ENCODE measurements around the gene ARHGAP28.

The ARHGAP28 gene

GRCh38 chr18:6943143-6943542 lies 213.6 kb downstream of the ARHGAP28 start:
- Mint-ChIP-seq H3K4me1 (no peaks in the 10 kb centered on the region), H3K27me3 (no peaks in the 10 kb centered on the region), H3K27ac (no peak overlapping the region), H3K9me3 (peaks cover 6% of the 10 kb centered on the region), H3K36me3 (no peaks in the 10 kb centered on the region), H3K4me3 (no peak overlapping the region)
- DNase-seq: no peak
- CTCF ChIA-PET: no interaction called here

- Mint-ChIP-seq H3K27ac (no peak overlapping the region), H3K4me1 (no peaks in the 10 kb centered on the region), H3K9me3 (peaks cover 17% of the 10 kb centered on the region), H3K27me3 (no peaks in the 10 kb centered on the region), H3K36me3 (no peaks in the 10 kb centered on the region), H3K4me3 (no peak overlapping the region)
- no peak for DNase-seq
- CTCF ChIA-PET: no interaction called here
These were observed 218.0 kb downstream of the ARHGAP28 start for GRCh38 chr18:6947338-6948030.

- Mint-ChIP-seq H3K27ac (no peak overlapping the region), H3K4me3 (no peak overlapping the region), H3K4me1 (no peaks in the 10 kb centered on the region), H3K9me3 (peaks cover 19% of the 10 kb centered on the region), H3K27me3 (no peaks in the 10 kb centered on the region), H3K36me3 (no peaks in the 10 kb centered on the region)
- DNase-seq: no peak
- CTCF ChIA-PET: no interaction called here
These were observed 219.0 kb downstream of the ARHGAP28 start for GRCh38 chr18:6948281-6949055.

GRCh38 chr18:6949800-6950586 lies 220.5 kb downstream of the ARHGAP28 start:
- H3K4me1 Mint-ChIP-seq: no peaks in the 10 kb centered on the region

GRCh38 chr18:6950641-6951040 lies 221.1 kb downstream of the ARHGAP28 start:
- DNase-seq: no peak
- Mint-ChIP-seq H3K9me3 (peaks cover 32% of the 10 kb centered on the region), H3K4me1 (no peaks in the 10 kb centered on the region), H3K4me3 (no peak overlapping the region), H3K27me3 (no peaks in the 10 kb centered on the region), H3K36me3 (no peaks in the 10 kb centered on the region), H3K27ac (no peak overlapping the region)
- CTCF ChIA-PET: no interaction called here

More at GRCh38 chr18:6949800-6950586, 220.5 kb downstream of the ARHGAP28 start:
- CTCF ChIA-PET: no interaction called here
- DNase-seq: no peak
- no peak overlapping the region for H3K27ac Mint-ChIP-seq
- no peak overlapping the region for H3K4me3 Mint-ChIP-seq
- H3K36me3 Mint-ChIP-seq: no peaks in the 10 kb centered on the region
- peaks cover 32% of the 10 kb centered on the region for H3K9me3 Mint-ChIP-seq
- no peaks in the 10 kb centered on the region for H3K27me3 Mint-ChIP-seq

- H3K4me1 Mint-ChIP-seq: no peaks in the 10 kb centered on the region
- CTCF ChIA-PET: no interaction called here
- no peak overlapping the region for H3K4me3 Mint-ChIP-seq
- DNase-seq: no peak
- no peaks in the 10 kb centered on the region for H3K36me3 Mint-ChIP-seq
- H3K9me3 Mint-ChIP-seq: peaks cover 27% of the 10 kb centered on the region
- no peaks in the 10 kb centered on the region for H3K27me3 Mint-ChIP-seq
- H3K27ac Mint-ChIP-seq: no peak overlapping the region
These were observed 222.0 kb downstream of the ARHGAP28 start for GRCh38 chr18:6951336-6952090.

GRCh38 chr18:6954501-6954900 lies 225.0 kb downstream of the ARHGAP28 start:
- no peak overlapping the region for H3K27ac Mint-ChIP-seq
- no peaks in the 10 kb centered on the region for H3K27me3 Mint-ChIP-seq
- no peak for DNase-seq
- H3K4me3 Mint-ChIP-seq: no peak overlapping the region
- CTCF ChIA-PET: no interaction called here
- no peaks in the 10 kb centered on the region for H3K4me1 Mint-ChIP-seq
- no peaks in the 10 kb centered on the region for H3K36me3 Mint-ChIP-seq
- peaks cover 25% of the 10 kb centered on the region for H3K9me3 Mint-ChIP-seq

GRCh38 chr18:6955304-6955703 lies 225.8 kb downstream of the ARHGAP28 start:
- H3K9me3 Mint-ChIP-seq: peaks cover 25% of the 10 kb centered on the region
- H3K36me3 Mint-ChIP-seq: no peaks in the 10 kb centered on the region
- no peak overlapping the region for H3K27ac Mint-ChIP-seq
- H3K27me3 Mint-ChIP-seq: no peaks in the 10 kb centered on the region
- CTCF ChIA-PET: no interaction called here
- H3K4me3 Mint-ChIP-seq: no peak overlapping the region
- no peaks in the 10 kb centered on the region for H3K4me1 Mint-ChIP-seq
- DNase-seq: no peak

- Mint-ChIP-seq H3K36me3 (no peaks in the 10 kb centered on the region), H3K9me3 (peaks cover 23% of the 10 kb centered on the region), H3K4me1 (no peaks in the 10 kb centered on the region), H3K27ac (no peak overlapping the region), H3K4me3 (no peak overlapping the region), H3K27me3 (no peaks in the 10 kb centered on the region)
- DNase-seq: no peak
- CTCF ChIA-PET: no interaction called here
These were observed 227.0 kb downstream of the ARHGAP28 start for GRCh38 chr18:6956495-6956894.

GRCh38 chr18:6956999-6957398 lies 227.5 kb downstream of the ARHGAP28 start:
- Mint-ChIP-seq H3K9me3 (peaks cover 19% of the 10 kb centered on the region), H3K36me3 (no peaks in the 10 kb centered on the region), H3K4me3 (no peak overlapping the region), H3K27me3 (no peaks in the 10 kb centered on the region), H3K27ac (no peak overlapping the region), H3K4me1 (no peaks in the 10 kb centered on the region)
- CTCF ChIA-PET: no interaction called here
- no peak for DNase-seq

GRCh38 chr18:6959110-6959509 lies 229.6 kb downstream of the ARHGAP28 start:
- H3K36me3 Mint-ChIP-seq: no peaks in the 10 kb centered on the region
- H3K27me3 Mint-ChIP-seq: no peaks in the 10 kb centered on the region
- peaks cover 7% of the 10 kb centered on the region for H3K9me3 Mint-ChIP-seq
- no peaks in the 10 kb centered on the region for H3K4me1 Mint-ChIP-seq
- DNase-seq: no peak
- H3K4me3 Mint-ChIP-seq: no peak overlapping the region
- H3K27ac Mint-ChIP-seq: no peak overlapping the region
- CTCF ChIA-PET: no interaction called here

GRCh38 chr18:6960124-6960523 lies 230.6 kb downstream of the ARHGAP28 start:
- H3K27ac Mint-ChIP-seq: no peak overlapping the region
- no peaks in the 10 kb centered on the region for H3K36me3 Mint-ChIP-seq
- CTCF ChIA-PET: no interaction called here
- H3K4me3 Mint-ChIP-seq: no peak overlapping the region
- no peaks in the 10 kb centered on the region for H3K9me3 Mint-ChIP-seq
- no peaks in the 10 kb centered on the region for H3K4me1 Mint-ChIP-seq
- no peaks in the 10 kb centered on the region for H3K27me3 Mint-ChIP-seq
- no peak for DNase-seq

GRCh38 chr18:6960656-6961055 lies 231.1 kb downstream of the ARHGAP28 start:
- Mint-ChIP-seq H3K27me3 (no peaks in the 10 kb centered on the region), H3K27ac (no peak overlapping the region), H3K4me1 (no peaks in the 10 kb centered on the region), H3K4me3 (no peak overlapping the region), H3K36me3 (no peaks in the 10 kb centered on the region), H3K9me3 (no peaks in the 10 kb centered on the region)
- CTCF ChIA-PET: no interaction called here
- no peak for DNase-seq

- no peak for DNase-seq
- Mint-ChIP-seq H3K4me3 (no peak overlapping the region), H3K4me1 (no peaks in the 10 kb centered on the region), H3K36me3 (no peaks in the 10 kb centered on the region), H3K27ac (no peak overlapping the region), H3K9me3 (no peaks in the 10 kb centered on the region), H3K27me3 (no peaks in the 10 kb centered on the region)
- CTCF ChIA-PET: no interaction called here
These were observed 231.8 kb downstream of the ARHGAP28 start for GRCh38 chr18:6961331-6961730.
